Activated CD8-positive, alpha-beta memory T cell treated with anti-CD3 and anti-CD28 coated beads, Interleukin-2, amount 50 U/mL, for 1 hour (primary cell): ENCODE results near the gene FGD6.
"Not testable (repeated sequence)": the region's sequence is repeated elsewhere in the genome, so short reads cannot be mapped to it uniquely, and the experiment has no call there.

Experiments
- DNase-seq: peaks from one replicate; pipeline ENCODE4 v3.0.0-alpha.2; 2020; ENCODE audit errors: extremely low read depth

FGD6 gene

DNA sequence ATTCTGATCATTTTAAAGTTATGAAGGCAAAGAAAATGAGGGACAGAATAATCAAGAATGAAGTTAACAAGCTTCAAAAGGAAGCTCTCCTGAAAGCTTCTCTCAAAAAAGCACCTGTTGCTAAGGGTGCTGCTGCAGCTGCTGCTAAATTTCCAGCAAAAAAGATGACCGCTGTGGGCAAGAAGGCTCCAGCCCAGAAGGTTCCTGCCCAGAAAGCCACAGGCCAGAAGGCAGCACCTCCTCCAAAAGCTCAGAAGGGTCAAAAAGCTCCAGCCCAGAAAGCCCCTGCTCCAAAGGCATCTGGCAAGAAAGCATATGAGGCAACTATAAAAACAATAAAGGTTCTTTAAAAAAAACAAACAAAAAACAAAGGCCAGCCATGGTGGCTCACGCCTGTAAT lies 91.2 kb downstream of the FGD6 start:
- DNase-seq = no peak

DNA sequence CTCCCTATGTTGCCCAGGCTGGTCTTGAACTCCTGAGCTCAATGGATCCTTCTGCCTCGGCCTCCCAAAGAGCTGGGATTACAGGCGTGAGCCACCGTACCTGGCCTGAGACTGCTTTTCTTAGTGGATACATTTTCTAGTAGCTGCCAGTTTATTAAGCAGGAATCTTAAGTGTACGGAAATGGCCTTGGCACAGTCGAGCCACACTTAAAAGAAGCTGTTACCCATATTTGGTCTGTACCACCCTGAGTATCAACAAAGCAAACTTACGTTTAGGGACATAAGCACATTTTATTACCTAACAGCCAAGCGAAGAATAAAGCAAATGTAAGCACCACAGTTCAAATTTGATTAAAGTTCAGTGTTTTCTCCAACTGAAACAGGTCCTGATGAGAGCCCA lies 93.2 kb downstream of the FGD6 start:
- DNase-seq = no peak

DNA sequence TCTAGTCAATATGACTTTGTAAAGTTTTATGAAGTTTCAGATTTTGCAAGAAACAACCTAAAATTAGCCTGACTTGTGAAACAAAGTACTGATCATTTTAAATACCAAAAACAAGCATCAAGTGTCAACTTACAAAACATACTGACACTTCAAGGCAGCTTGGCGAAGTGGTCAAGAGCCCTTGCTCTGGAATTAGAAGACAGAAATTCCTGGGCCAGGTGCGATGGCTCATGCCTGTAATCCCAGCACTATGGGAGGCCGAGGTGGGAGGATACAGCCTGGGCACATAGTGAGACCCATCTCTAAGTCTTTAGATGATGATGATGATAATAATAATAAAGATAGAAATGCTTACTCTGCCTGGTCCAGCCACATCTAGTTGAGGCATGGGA lies 98.5 kb downstream of the FGD6 start:
- DNase-seq = no peak

- no peak for DNase-seq
These were observed 99.0 kb downstream of the FGD6 start for GRCh38 chr12:95118138-95118787.

- DNase-seq = peak; percentile 40
These were observed 100.1 kb downstream of the FGD6 start for GRCh38 chr12:95117178-95117599.

DNA sequence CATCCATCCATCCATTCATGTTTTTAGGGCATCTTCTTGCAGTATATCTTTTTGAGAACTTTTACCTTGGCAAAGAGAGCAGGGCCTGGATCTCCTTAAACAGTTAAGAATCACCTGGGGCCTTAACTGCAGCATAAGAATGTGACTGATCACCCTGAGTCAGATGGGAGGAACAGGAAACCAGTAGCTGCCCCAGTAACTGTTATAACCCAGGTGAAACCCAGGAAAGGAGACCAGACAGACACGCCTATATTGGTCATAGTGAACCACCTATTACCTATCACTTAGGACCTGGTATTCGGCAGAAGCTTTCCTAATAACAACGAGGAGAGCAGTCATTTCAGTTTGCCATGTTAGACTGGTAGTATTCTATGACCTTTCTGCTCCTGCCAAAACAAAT lies 100.5 kb downstream of the FGD6 start:
- no peak for DNase-seq

DNA sequence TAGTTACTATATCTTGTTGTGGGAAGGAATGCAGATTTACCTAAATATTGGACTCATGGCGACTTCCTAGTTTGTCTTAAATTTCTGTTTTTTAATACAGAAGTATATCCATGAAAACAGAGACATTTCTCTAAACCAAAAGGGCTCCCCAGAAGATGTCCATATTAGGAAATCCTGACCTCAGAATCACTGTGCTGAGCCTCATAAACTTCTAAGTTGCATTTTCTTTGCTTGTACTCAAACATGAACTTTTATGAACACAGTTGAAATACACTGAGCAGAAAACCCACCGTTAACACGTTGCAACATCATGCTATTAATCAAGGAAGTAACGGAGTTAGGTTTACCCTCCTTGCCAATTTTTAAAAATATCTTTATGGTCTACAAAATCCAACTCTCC lies 100.9 kb downstream of the FGD6 start:
- no peak for DNase-seq

DNA sequence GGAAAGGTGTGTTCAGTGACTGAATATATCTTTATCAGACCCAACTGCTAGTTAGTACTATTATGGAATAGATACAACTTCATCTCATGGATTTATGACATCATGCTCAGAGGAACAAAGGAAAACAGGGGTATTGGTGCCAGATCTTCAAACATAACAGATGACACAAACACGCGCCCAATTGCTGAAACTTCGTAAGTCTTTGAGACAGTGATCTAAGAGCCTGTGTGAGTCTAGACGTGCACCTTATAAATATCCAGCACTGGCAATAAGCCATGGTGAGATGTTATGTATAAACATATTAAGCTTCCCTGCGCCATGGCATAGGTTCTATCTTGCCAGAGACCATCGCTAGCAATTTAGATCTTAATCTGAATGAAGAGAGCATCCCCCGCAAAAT lies 101.6 kb downstream of the FGD6 start:
- DNase-seq = no peak

GRCh38 chr12:95114766-95115405 lies 102.4 kb downstream of the FGD6 start:
- no peak for DNase-seq

GRCh38 chr12:95107362-95107761 lies 109.9 kb downstream of the FGD6 start:
- DNase-seq = no peak

- DNase-seq = no peak
These were observed 111.7 kb downstream of the FGD6 start for GRCh38 chr12:95105540-95105939.

- no peak for DNase-seq
These were observed 112.3 kb downstream of the FGD6 start for GRCh38 chr12:95104919-95105452.

DNA sequence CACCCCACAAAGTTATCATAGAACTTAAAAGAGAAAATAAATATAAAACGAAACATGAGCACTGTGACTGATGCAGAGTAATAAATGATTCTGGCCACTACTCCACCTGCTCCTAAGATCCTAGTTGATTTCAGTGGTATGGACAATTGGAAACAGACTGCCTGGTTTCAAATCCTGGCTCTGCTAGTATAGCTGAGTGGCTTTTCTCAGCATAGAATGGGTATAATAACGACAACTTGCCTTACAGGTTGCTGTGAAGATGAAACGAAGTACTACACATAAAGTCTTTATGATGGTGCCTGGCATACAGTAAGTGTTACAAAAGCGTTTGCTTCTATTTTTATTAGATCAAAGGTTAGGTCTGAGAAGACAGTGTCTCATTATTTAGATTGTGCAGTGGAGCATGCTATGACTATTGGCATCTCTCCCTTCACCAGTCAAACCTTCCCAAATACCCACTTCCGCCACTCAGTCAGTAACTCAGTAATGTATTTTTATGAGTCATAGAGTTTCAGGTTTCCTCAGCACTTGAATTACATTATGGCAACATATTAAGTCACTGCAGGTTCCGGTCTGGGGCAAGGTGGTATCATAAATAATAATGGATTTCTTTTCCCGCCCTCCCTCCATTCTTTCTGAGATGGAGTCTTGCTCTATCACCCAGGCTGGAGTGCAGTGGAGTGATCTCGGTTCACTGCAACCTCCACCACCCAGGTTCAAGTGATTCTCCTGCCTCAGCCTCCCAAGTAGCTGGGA lies 114.2 kb downstream of the FGD6 start:
- DNase-seq = no peak

DNA sequence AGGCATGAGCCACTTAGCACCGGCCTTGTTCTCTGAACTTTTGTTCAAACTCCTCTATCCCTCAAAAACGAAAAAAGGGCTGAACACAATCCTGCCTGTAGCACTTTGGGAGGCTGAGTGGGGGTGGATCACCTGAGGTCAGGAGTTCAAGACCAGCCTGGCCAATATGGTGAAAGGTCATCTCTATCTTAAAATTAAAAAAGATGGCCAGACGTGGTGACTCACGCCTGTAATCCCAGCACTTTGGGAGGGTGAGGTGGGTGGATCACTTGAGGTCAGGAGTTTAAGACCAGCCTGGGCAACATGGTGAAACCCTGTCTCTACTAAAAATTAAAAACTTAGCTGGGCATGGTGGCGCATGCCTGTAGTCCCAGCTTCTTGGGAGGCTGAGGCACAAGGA lies 115.3 kb downstream of the FGD6 start:
- not testable (repeated sequence) for DNase-seq

GRCh38 chr12:95100264-95101190 lies 116.7 kb downstream of the FGD6 start:
- no peak for DNase-seq

DNA sequence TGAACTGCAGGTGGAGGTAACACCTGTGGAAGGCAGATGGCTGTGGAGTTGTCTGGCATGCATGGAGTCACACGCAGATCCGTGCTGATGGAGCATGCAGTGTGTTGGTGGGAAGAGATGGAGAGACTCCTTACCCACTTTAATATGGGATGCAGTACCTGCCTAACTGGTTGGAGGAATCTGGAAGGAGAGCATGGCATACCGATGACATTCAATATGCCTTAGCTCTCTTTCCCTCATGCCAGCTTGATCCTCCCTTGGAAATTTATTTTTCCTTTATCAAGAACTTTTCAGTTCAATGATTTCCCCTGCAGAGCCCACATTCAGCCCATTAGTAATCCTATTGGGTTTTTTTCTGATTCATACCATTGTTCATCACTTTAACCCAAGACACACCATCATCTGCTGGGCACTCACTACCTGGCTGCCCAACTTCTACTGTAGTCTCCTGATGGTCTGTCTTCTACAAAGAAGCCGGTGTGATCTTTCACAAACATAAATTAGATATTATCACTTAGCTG lies 117.9 kb downstream of the FGD6 start:
- no peak for DNase-seq

- DNase-seq = no peak
These were observed 120.4 kb downstream of the FGD6 start for GRCh38 chr12:95096852-95097251.

GRCh38 chr12:95096378-95096777 lies 120.9 kb downstream of the FGD6 start:
- DNase-seq = no peak

DNA sequence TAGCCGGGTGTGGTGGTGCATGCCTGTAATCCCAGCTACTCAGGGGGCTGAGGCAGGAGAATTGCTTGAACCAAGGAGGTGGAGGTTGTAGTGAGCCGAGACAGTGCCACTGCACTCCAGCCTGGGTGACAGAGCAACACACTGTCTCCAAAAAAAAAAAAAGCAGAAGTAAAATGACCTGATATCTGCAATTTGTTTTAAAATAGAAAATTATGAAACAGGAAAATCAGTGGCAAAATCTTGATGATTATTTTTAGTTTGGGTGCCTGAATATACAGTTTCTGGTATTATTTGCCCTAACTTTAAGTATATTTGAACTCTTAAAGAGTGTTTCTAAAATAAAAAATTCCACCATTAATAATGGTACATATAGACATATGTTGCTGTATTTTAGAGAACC lies 121.4 kb downstream of the FGD6 start:
- not testable (repeated sequence) for DNase-seq

- no peak for DNase-seq
These were observed 127.8 kb downstream of the FGD6 start for GRCh38 chr12:95089462-95089861.

GRCh38 chr12:95088379-95088778 lies 128.9 kb downstream of the FGD6 start:
- no peak for DNase-seq
